Measurements from ENCODE around the gene FCRL6.
A peak's percentile ranks its signal among the peaks of the same experiment; 100 is the strongest.

FCRL6 gene

DNA sequence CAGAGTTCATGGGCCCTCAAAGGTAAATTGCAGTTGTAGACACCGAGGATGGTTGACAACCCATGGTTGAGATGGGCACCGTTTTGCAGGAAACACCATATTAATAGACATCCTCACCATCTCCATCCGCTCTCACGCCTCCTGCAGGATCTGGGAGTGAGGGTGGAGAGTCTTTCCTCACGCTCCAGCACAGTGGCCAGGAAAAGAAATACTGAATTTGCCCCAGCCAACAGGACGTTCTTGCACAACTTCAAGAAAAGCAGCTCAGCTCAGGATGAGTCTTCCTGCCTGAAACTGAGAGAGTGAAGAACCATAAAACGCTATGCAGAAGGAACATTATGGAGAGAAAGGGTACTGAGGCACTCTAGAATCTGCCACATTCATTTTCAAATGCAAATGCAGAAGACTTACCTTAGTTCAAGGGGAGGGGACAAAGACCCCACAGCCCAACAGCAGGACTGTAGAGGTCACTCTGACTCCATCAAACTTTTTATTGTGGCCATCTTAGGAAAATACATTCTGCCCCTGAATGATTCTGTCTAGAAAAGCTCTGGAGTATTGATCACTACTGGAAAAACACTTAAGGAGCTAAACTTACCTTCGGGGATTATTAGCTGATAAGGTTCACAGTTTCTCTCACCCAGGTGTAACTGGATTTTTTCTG is 33.8 kb downstream of the FCRL6 start:
- no peak for DNase-seq

- DNase-seq: no peak
These were observed 36.6 kb downstream of the FCRL6 start for GRCh38 chr1:159838715-159839114.

DNA sequence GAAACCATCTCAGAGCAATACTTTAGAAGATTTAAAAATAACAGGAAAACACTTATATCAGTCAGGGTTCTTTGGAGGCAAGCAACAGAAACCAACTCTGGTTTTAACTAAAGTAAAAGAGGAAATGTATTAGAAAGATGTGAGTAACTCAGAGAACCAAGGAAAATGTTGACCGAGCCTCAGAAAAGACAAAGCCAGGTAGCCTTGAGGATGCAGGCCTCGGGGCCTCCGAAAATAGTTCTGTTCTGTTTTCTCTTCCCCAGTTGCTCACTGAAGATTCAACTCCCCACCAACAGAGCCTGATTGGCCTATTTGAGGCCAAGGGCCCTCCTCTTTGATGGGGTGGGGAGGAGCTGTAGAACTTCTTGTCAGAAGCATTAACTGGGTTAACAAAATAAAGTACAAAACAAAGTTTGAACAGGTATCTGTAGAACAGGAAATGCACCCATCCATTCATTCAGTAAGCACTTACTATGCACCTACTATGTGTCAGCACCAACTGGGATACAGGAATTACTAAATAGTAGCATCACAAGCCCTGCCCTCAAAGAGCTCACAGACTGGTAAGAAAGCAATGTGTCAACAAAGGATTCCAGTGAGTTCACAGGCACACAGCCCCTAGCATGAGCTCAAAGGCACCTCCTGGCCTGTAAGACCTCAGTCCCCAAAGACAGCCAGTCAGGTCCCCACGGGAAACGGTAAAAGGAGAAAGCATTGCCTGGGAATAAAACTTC is 37.1 kb downstream of the FCRL6 start:
- no peak for DNase-seq

- no peak for DNase-seq
These were observed 39.6 kb downstream of the FCRL6 start for GRCh38 chr1:159841749-159842148.

- DNase-seq: no peak
These were observed 41.3 kb downstream of the FCRL6 start for GRCh38 chr1:159843459-159843858.

DNA sequence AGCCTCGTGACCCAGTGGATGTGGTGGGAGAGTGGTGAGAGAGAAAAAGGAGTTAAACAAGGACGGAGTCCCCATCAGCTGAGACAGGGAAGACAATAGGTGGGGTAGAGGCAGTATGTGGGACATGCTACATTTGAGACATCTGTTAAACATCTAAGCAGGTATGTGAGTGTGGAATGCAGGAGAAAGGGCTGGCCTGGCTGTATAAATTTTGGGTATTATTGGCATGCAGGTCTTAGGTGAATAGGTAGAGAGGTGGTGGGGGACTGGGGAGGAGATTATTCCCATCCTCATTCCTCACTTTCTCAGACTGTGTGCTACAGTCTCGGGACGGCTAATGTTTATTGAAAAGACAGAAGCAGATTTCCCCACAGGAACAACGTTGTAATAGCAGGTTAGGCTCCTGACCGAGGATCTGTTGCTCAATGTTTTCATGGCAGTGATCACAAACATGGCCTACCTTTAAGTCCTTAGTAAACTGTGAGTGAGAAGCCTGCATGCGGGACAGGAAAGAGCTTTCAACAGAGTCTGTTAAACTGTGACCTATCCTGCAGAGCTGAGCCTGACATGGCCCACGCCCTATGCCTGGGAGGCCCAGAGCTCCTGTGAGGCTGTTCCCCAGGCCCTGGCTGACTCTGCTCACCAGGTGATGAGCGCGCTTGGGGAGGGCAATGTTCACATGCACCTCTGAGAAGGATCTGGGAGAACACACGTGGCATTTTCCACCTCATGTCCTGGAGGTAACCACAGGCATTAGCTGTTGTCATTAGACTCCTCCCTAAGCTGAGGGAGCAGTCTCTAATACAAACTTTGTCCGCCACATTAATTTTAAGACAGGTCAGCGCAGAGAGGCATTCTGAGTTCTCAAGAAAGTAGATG is 43.8 kb downstream of the FCRL6 start:
- no peak for DNase-seq

GRCh38 chr1:159847231-159847630 is 45.1 kb downstream of the FCRL6 start:
- no peak for DNase-seq

DNA sequence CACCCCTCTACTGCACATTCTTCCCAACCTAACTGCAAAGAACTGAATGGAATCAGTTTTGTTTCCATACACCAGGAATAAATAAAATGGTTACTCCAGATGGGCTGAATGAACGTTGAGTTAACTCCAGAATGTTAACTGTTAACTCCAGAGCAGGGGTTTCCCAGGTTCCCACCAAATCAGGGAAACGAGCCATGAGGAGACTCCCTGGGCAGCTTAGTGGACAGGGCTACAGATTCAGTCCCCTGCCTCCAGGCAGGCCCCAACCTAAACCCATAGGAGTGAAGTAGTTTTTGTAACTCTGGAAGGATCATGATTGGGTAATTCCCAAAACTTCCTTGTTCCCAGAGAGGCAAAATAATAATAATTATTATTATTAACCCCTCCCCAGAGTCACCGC is 46.2 kb downstream of the FCRL6 start:
- DNase-seq: no peak

DNA sequence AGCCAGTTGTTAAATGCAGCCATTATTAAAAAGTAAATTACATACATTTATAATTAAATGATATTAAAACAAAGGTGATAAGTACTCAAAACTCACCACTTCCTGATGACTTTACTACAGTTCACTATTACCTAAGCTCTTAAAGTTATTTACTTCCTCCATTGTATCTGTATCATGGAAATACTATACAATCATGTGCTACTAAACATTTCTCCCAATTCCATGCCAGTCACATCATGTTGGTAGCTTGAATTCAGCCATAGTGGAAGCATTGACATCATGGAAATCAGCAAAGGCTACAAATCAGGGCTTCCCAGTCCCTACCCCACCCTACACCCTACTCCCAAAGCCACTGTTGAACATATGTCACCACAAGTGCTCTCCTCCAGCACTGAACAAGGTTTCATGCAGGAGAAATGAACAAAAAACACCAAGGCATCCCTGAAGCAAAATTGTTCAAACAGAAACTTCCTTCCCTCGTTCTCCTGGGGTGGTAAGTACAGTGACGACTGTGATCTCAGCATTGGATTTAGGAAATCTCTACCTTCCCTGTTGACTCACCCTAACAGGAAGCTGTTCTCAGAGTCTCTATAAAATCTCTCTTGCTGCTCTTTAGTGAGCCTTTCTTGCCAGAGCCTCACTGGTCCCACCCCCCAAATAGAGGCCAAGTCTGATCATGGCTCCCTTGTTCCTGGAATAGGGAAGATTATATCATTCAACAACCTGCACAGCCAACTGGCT is 47.6 kb downstream of the FCRL6 start:
- DNase-seq: no peak

- DNase-seq: no peak
These were observed 49.2 kb downstream of the FCRL6 start for GRCh38 chr1:159851407-159851806.

DNA sequence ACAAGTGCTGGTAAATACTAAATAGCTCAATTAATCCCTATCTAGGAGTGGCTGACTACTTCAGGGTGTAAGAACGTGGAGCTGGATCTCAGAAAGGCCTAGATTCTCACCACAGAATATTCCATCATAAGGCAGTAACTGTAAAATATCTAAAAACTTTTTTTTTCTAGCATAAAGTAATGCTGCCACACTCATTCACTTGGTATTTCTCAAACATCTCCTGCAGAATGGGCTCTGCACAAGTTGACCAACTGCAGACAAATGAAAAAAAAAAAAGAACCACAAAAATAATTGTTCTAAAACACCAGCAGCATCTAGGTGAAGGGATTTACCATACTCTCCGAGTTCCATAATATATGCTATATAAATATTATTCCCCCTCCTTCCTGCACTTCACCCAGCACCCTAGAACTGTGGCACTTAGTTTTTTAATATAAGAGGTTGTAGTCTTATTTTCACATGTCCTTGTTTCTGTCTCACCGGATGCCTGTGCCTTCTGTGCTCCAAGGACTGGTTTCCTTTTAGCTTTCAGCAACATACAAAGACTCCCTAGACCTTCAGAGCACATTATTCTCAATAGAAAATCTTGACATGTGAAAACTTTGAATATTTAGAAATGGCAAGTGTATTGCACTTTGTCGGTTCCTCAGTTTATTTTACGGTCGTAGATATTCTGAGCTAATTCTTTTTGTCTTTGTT is 51.4 kb downstream of the FCRL6 start:
- no peak for DNase-seq

DNA sequence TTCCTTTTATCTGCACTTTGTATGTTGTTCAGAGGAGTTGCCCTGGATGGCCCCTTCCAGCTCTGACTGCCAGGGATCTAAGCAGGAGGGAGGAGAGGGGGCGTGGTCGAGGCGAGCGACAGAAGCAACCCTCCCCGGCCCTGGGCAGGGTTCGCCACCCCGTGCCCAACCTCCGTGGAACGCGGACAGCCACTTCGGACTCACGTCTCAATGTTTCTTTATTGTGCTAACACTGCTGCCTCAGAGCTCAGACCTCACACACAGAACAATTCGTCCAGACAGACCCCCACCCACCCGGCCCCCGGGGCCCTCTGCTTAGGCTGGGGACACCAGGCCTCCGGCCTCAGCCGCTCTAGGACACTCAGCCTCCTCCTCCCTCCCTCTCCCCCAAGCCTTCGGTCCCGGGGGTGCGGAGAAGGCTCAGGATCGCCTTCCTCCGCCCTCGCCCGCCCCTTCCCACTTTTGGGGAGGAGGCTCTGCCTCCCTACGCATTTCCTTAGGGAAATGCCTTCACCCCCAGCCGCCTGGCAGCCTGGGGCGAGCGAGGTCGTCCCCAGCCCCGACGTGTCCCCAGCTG is 52.0 kb downstream of the FCRL6 start:
- DNase-seq: no peak

- peak; percentile 70 for DNase-seq
These were observed 52.6 kb downstream of the FCRL6 start for GRCh38 chr1:159854693-159855192.

- DNase-seq: no peak
These were observed 53.5 kb downstream of the FCRL6 start for GRCh38 chr1:159855709-159856108.

GRCh38 chr1:159856576-159856975 is 54.4 kb downstream of the FCRL6 start:
- no peak for DNase-seq

GRCh38 chr1:159857889-159858288 is 55.7 kb downstream of the FCRL6 start:
- no peak for DNase-seq

DNA sequence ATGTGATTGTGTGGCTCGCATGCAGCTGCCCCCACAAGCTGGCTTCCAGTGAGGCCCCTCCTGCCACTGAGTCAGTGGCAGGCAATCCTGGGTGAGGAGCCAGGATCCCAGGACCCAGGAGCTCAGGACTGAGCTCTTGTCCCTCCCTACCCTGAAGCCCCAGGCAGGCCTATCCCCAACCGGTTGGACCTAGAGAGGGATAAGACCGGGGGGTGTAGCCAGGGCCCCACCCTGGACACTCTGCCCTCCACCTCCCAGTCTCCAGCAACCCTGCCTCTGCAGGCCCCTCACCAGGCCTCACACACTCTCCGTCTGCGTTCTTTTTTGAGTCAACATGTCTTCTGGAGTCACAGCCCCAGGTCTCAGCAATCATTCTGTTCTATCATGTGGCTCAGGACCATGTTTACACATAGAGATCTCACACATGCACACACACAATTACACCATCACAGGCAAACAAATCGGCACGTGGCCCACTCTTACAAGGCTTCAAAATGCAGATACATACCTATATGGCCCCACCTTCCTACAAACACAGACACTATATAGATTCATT is 57.7 kb downstream of the FCRL6 start:
- no peak for DNase-seq

GRCh38 chr1:159860456-159860855 is 58.3 kb downstream of the FCRL6 start:
- DNase-seq: peak; percentile 11

- DNase-seq: no peak
These were observed 59.1 kb downstream of the FCRL6 start for GRCh38 chr1:159861218-159861617.

GRCh38 chr1:159862031-159862430 is 59.9 kb downstream of the FCRL6 start:
- DNase-seq: no peak

DNA sequence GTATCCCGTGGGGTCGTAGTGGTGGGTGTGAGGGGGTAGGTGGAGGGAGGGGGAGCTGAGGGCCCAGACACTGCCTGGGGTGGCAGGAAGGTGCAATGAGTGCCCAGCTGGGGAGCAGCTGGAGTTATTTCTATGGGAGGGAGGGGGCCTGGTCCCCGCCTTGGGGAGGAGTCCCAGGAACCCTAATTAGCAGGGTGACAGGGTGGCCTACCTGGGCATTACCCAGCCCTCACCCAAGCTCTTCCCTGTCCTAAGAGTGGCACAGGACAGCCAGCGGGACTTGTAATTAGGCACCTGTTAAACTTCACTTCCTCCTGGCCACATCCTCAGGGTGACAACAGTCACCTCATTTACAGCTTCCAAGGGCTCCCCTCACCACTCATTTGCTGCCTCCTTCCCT is 60.4 kb downstream of the FCRL6 start, which contains the start of gene VSIG8:
Gene VSIG8, minus strand, starts transcription at position 101 of the 400 bp plus-strand sequence. CDS start 136 bp downstream, outside the sequence.
- DNase-seq: no peak

All from NCI-H2171 (cell line).